HG03354 (cell line): Measurements from ENCODE around the gene RPS6KA5.
"Not testable (repeated sequence)": the region's sequence is repeated elsewhere in the genome, so short reads cannot be mapped to it uniquely, and the experiment has no call there.

Experiments
- ATAC-seq: cut with Tn5 transposase; IDR thresholded peaks from one replicate; pipeline ENCODE4 v1.9.1; 2021; ENCODE audit warnings: mild to moderate bottlenecking; ENCODE audit not compliant: unreplicated experiment, poor library complexity, severe bottlenecking

Gene RPS6KA5

GRCh38 chr14:90962505-90963109 lies 97.8 kb downstream of the RPS6KA5 start:
- no peak for ATAC-seq

DNA sequence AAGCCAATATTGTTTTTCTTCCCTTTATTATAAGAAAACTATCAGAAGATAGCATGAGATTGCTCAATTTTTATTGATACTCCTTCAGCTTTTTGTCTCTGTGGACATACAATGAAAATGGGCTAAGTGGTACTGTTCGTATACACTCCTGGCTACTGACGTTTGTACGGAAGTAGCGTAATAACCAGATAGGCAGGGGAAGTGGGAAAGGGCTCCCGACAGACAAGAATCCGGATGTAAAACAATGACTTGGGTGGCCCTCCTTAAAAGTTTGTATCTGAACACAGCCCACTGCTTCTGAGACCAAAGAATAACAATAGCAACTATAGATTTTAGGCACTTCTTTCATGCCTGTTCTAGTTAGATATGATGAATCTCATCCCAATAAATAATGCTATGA lies 99.6 kb downstream of the RPS6KA5 start:
- ATAC-seq = no peak

DNA sequence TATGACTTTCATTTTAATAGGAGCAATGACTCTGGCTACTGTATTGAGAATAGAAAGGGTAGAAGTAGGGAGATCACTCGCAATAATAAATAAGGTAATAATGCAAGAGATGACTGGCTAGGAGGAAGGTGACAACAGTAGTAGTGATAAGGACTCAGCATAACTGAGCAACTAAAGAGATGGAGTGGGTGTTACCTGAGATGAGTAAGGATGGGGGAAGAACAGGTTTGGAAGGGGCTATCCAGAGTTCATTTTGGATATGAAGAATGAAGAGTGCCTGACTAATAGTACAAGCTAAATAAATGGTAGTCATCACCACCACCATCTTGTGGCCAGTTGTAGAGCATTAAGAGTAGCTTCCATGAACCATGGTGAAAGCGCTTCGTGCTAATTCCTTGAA lies 101.1 kb downstream of the RPS6KA5 start:
- ATAC-seq = no peak

- ATAC-seq = no peak
Observed at GRCh38 chr14:90956273-90956672, 104.2 kb downstream of the RPS6KA5 start.

DNA sequence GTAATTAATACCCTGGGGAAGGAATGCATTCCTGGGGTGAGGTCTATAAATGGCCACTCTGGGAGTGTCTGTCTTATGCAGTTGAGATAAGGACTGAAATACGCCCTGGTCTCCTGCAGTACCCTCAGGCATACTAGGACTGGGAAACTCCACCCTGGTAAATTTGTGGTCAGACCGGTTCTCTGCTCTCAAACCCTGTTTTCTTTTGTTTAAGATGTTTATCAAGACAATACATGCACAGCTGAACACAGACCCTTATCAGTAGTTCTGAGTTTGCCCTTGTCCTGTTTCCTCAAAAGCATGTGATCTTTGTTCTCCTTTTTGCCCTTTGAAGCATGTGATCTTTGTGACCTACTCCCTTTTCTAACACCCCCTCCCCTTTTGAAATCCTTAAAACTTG lies 106.8 kb downstream of the RPS6KA5 start:
- ATAC-seq = not testable (repeated sequence)

GRCh38 chr14:90943367-90943766 lies 117.1 kb downstream of the RPS6KA5 start:
- ATAC-seq = no peak

DNA sequence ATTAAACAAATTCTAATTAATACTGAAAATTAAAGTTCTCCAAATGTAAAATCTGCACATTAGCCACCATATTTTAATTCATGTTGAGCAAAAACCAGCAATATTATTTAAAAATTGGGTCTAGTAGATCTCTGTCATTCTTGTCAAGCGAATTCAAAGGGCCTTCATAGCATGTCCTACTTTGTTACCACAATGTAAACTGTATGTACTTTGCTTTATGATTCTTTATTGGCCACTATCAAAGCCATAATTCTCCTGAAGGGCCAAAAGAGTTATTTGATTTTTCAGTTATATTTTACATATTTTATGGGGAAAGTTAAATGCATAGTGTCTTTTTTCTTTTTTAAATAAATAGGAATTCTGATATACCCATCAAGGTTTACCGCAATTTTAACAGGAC lies 117.9 kb downstream of the RPS6KA5 start:
- ATAC-seq = no peak

GRCh38 chr14:90941706-90942105 lies 118.7 kb downstream of the RPS6KA5 start:
- no peak for ATAC-seq

GRCh38 chr14:90940318-90940962 lies 120.0 kb downstream of the RPS6KA5 start:
- no peak for ATAC-seq

DNA sequence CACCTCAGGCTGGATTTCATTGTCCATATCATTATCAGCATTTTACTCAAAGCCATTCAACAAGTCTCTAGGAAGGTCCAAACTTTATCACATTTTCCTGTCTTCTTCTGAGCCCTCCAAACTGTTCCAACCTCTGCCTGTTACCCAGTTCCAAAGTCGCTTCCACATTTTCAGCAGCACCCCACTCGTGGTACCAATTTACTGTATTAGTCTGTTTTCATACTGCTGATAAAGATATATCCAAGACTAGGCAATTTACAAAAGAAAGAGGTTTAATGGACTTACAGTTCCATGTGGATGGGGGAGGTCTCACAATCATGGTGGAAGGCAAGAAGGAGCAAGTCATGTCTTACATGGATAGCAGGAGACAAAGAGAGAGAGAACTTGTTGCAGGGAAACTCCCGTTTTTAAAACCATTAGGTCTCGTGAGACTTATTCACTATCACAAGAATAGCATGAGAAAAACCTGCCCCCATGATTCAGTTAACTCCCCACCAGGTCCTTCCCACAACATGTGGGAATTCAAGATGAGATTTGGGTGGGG lies 121.1 kb downstream of the RPS6KA5 start:
- not testable (repeated sequence) for ATAC-seq

GRCh38 chr14:90938615-90939014 lies 121.8 kb downstream of the RPS6KA5 start:
- no peak for ATAC-seq

DNA sequence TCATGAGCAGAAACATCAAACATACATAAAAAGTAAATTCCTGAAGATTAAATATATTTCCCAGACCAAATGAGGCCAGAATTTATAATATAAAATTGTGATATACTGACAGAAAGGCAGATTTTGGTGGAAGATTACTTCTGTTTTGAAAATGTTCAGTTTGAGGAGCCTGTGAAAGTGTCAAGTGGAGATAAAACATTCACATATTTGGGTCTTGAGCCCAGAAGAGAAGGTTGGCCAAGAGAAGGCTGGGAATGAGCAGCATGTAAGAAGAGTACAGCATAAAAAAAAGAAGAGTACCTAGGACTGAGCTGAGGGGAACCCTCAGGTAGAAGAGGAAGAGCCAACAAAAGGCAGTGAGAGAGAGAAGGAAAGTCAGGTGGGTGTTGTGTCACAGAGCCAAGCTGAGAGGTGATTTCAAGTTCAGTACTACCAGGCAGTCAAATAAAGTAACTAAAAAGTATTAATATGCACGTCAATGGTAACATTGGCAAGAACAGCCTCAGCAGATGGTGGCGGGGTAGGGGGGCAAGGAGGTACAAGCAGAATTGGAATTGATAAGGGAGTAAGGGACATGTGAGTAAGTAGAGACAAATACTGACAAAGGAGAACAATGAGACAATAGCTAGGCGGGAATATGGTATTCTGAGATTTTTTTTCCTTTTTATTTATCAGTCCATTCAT lies 123.5 kb downstream of the RPS6KA5 start:
- no peak for ATAC-seq

GRCh38 chr14:90924621-90925340 lies 135.7 kb downstream of the RPS6KA5 start:
- ATAC-seq = no peak

GRCh38 chr14:90922141-90922540 lies 138.3 kb downstream of the RPS6KA5 start:
- ATAC-seq = no peak

GRCh38 chr14:90911121-90911520 lies 149.3 kb downstream of the RPS6KA5 start:
- no peak for ATAC-seq

- ATAC-seq = no peak
Observed at GRCh38 chr14:90907178-90907577, 153.3 kb downstream of the RPS6KA5 start.

- peak; percentile 93 for ATAC-seq
Observed at GRCh38 chr14:90905531-90905930, 154.9 kb downstream of the RPS6KA5 start.

DNA sequence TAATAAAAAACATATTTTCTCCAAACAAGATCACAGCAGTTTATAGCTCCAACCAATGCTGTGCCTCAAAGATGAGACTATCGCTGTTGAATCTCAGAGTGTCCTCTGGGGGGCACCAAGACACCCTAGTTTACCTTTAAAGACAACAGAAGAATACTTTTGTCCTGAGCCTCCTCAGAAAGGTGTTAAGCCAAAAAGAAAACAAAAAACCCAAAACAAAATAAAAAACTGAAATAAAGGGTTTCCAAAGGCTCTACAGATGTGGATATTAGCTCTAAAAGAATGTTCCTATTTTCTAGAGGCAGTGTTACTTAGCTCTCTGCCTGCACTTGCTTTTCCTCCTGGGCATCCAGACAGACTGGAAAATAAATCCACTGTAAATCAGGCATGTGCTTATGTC lies 157.3 kb downstream of the RPS6KA5 start:
- ATAC-seq = peak; percentile 58

DNA sequence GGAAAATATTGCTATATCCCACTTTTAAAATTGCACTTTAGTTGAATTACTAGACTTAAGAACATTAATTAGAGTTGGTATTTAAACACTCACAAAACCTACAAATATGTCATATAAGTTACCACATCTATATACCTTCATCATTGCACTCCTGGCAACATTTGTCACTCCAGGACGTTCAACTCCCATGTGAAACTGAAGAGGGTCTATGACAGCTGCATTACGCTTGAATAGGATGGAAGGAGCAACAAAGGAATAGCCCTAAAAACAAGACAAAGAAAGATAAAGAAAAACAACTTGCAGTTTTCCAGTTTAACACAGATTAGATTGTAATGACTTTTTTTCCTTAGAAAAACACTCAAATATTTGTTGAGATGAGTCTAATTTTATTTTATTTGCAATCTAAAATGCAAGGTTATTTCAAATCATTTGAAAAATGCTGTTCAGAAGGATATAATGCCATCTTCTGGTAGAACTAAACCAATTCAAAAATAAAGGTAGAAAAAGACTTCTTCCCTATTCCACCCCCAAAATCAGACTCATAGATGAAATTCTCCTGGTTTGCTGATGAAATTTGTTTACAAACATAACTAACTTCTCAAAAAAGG lies 159.9 kb downstream of the RPS6KA5 start:
- no peak for ATAC-seq

- no peak for ATAC-seq
Observed at GRCh38 chr14:90897022-90897421, 163.4 kb downstream of the RPS6KA5 start.
